Activated CD4-positive, alpha-beta T cell treated with anti-CD3 and anti-CD28 coated beads for 24 hours (primary cell): ENCODE results near the gene JDP2.

Experiments used
- DNase-seq, 2 donors: peaks; one replicate each; pipeline ENCODE4 v3.0.0-alpha.2; 2020; ENCODE audit warnings: low read depth in 2 of 2

JDP2 gene

DNA sequence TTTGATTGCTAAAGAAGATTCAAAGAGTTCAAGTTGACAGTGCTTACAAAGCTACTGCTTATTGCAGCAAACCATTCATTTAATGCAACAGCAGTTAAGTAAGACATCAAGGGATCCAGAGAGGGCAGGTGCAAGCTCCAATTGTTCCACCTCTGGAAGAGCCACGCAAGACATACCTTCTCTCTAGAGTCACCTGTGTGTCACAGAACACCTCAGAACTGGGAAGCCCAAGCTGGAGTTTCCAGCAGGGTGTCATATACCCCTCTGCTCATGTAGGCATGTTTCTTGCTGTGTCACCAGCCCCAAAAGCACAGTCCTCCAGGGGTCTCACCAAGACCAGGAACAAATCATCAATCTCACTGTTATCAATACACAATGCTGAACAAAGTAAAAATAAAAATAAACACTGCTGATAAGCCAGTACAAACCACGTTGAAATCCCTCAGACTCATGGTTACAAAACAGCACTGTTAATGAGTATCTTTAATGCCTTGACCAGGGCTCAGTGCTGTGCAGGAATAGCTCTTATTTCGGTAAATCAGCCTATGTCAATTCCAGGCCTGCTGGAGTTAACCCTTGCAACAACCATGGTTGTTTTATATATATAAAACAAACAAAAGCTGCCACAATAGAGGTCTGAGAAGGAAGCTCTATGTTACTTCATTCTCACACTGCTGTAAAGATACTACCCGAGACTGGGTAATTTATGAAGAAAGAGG is 57.0 kb downstream of the JDP2 start:
- DNase-seq = no peak

DNA sequence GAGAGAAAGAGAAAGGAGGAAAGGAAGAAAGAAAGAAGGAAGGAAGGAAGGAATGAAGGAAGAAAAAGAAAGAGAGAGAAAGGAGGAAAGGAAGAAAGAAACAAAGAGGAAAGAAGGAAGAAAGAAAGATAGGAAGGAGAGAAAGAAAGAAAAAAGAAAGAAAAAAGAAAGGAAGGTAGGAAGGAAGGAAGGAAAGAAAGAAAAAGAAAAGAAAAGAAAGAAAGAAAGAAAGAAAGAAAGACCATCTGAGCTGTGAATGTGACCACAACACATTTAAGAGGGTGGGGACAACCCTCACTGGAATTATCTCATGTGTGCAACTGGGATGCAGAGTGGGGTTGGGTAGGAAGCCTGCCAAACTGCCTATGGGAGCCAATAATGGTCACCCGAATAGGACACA is 58.5 kb downstream of the JDP2 start:
- DNase-seq = no peak

DNA sequence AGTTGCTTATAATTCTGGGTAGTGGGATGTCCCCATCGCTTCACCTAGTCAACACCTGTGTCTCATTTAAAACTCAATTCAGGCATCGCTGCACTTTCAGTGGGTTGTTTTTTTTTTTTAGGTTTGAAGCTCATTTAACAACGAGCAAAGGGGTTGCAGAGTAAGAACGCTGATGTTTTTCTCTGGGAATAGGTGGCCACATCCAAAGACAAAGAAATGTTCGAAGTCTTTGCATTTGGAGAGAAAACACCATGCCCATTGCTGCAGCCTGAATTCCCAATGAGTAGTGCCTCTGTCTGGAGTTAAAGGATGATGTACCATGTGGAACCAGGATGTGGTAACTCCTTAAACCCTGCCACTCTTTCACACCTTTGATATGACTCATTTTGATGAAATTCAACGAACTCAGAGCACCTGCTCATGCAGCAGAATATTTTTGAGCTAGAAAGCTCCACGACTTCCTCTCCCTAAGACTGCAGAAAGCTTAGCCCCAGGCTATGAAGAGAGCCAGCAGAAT is 59.4 kb downstream of the JDP2 start:
- DNase-seq = no peak

DNA sequence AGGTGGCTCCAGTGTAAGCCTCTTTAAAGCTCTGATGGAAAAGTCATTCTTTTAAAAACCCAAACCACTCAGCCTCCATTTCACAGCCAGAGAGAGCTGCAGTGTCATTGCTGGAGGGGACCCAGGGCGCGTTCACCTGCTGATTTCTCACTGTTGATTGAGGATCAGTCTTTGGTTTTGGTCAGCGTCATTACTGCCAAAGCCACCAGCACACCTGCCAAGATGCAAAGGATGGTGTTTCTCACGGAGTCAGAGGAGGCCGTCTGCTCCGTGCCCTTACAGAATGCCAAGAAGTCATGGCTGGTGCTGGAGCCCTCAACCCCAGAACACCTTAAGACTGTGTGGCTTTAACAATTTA is 61.6 kb downstream of the JDP2 start:
- no peak for DNase-seq

DNA sequence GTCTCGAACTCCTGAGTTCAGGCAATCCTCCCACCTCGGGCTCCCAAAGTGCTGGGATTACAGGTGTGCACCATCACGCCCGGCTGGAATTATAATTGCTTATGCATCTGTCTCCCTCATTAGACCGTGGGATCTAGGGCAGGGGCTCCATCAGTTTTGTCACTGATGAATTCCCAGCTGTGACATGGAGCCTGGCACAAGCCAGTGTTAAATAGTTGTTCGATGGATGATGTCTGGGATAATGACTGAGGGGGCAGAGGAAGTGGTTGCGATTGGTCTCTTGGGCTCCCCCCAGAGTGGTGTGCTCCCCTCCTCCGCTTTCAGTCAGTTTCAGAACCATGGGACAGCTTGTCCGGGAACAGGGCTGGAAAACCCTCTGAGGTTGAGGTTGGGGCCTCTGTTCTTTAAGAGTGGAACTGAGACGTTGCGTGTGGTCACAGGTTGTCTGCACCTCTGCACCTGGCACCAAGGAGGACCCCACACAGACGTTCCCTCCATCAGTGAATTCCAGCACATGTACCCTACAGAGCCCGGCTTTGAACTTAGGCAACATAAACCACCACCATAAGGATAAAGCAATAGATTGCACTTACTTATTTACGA is 63.7 kb downstream of the JDP2 start:
- DNase-seq = no peak

DNA sequence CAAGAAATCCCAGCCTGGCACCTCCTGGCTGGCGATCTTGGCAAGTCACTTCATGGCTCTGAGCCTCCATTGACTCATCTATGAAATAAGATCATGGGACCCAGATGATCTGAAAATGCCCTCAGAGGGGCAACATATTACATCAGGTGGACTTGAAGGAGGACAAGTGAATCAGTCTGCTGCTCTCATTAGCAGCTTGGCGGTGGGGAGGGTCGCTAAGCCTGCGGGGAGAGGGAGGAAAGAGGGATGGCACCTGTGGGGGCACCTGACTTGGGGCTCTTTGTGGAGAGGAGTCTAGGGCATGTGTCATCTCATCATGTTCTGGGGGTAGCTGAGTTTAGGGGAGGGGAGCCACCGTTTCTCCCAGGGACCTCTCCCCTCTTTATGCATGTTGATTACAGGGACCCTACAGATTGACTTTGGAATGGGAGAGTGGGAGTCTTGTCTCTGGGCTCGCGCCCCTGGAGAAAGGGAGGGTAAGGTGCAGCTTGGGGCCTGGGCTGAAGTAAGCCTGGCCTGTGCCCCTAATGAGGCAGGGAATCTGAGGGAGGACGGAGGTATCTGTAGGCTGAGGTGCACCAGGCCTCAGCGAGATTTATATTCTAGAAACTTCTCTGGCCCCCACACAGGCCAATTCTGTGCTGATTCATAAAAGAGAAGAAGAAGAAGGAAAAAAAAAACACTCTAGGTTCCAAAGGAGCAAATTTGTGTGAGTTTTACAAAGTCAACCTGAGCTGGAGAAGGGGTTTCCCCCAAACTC is 65.2 kb downstream of the JDP2 start:
- no peak for DNase-seq

DNA sequence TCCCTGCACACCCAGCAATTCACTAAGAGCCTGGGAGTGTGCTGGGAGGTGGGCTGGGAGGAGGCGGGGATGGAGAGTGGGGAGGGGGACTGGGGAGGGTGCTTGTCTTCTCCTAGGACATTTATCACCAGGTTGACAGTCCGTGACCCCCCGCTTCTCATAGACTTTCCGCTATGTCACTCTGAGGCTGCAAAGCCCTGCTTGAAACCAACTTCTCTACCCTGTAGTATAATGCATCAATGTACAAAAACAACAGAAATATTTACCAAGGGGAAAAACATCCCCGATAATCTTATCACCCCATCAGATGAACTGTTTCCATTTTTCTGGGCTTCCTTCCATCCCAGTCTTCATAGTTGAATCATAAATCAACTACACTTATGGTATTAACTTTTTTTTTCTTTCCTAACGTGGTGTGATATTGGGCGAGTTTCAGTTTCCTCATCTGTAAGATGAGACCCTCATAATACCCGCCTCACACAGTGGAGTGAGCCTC is 65.8 kb downstream of the JDP2 start:
- DNase-seq = no peak

DNA sequence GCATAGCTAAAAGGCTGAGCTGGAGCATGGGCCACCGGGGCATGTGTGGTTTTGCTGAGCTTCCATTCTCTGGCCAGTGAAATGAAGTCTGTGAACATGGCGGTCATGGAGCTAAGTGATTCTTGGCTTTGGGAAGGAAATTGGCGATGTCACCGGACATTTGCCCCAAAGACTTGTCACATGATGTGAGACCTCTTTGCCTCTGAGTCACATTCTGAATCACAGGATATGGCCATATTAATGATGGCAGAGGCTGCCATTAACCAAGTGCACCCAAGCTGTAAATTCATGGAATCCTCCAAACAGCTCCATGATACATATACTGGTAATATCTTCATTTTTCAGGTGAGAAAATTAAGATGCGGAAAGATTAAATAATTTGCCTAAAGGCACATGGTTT is 67.1 kb downstream of the JDP2 start:
- no peak for DNase-seq

DNA sequence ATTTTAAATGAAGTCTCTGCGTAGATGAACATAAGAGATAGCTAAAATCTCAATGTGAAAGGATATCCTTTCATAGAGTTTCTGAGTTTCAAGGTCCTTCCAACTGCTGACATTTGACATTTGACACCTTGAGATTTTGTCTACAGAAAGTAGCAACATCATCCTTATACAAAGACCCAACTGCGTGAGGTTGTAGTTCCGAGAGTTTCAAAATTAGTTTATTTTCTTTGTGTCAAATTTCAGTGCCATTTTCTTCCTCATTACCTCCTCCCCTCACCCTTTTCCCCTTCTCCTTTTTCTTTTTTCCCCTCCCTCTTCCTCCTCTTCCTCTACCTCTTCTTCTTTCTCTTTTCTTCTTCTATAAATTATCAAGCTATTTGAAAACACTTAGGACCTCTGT is 67.6 kb downstream of the JDP2 start:
- no peak for DNase-seq

DNA sequence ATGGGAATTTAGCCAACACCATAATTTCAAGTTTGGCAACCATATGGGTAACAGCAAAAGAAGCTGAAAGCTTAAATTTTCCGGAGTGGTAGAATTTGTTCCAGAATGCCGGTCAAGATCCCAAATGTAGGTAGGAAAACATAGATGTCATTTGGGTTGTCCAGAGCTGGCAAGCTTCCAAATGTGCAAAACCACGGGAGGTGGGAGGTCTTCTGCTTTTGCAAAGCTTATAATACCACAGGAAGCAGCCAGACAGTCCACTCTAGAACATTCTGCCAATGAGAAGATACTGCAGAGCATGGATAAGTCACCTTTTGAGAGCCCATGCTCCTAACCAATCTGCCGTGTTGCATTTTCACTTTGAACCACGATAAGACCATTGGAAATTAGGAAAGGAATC is 68.1 kb downstream of the JDP2 start:
- DNase-seq = no peak

DNA sequence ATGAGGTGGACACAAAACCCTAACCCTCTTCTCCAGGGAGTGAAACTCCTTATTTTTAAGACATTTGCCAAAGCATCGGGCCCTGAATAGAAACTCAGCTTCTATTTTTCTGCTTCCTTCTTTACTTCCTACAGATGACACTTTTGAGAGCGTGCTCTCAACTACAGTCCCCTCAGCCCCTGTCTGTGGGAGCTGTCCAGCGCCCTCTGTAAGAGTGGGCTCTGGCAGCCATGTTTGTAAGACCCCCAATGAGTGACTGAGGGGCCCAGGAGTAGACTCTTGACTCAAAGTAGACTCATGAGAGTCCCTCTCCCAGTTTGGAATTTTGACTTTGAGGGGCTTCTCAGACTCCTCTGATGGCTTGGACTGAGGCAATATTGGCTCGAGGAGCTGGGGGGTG is 68.9 kb downstream of the JDP2 start:
- no peak for DNase-seq

DNA sequence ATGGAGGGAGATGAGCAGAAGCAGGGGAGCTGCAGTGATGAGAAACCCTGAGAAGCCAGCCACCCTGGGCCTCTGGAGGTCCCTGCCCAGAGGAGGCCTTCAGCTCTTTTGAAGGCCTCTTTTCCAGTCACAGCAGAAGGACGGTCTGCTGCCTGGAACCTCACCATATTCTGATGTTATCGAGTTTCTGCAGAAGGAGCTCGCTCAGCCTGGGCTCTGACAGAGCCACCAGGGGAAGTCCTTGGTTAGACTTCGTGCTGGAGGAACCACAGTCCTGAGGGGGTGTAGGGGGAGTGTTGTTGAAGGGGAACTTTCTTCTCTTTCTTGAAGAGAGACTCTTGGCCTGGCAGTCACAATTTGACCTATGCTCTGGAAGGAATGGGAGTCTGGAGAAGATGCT is 69.4 kb downstream of the JDP2 start:
- DNase-seq = no peak

DNA sequence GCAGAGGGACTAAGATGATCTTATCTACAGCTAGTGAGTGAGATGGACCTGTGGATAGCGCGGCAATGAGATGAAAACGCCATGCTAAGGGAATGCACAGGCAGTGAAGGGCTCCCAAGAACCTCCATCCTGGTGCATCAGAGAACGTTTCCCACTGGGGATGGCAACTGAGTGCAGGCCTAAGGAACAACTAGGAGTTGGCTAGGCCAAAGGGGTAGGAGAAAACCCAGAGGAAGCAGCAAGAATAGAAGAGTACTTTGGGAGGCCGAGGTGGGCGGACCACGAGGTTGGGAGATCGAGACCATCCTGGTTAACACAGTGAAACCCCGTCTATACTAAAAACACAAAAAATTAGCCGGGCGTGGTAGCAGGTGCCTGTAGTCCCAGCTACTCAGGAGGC is 69.9 kb downstream of the JDP2 start:
- DNase-seq = no peak

DNA sequence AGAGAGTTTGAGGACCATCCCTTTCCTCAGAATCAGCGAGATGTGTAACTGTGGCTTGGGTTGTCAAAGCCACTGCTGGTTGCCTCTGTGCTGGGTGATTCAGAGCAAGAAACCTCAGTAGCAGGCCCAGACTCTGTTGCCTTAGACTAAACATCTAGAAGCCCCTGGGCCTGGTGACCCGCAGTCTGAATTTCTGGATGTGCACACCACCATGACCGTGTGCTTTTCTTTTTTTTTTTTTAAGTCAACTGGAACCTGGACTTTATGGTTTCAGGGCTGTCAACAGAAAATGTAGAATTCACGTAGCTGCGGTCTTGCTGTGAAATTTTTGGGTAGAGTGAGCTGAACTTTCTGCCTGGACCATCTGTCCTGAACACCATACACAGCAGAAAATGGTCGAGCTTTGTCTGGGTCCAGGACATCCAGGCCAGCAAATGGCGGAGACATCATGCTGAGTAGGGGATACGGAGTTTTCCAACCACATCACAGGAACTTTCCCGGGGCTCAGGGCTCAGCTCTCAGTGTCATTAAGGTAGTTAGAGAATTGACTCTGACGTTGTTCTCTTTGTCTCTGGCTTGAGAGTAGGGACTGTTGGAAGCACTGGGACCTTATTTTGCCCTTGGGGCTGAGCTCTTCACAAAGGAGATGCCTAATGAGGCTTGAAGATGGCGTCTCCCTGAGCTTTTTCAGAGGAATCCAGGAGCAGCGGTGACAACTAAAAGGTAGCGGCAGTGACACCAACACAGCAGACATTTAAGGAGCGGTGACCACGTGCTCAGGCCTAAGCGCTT is 71.5 kb downstream of the JDP2 start:
- no peak for DNase-seq

DNA sequence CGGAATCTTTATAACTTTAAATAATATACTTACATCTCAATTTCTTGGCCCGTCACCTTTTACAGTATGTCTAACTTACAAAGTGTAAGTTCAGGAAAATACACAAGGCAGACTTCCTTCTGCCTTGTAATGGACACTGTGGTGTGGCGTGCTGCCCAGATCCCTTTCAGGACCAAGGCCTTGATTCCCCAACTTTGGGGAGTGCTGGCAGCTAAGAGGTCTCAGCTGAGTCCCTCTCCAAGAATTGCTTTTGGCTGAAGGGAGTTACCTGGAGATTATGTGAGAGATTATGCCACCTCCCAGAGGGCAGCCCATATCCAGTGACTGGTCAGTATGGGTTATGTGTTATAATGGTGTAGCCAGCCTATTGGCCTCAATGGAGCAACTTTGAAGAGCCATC is 73.3 kb downstream of the JDP2 start:
- DNase-seq = no peak

DNA sequence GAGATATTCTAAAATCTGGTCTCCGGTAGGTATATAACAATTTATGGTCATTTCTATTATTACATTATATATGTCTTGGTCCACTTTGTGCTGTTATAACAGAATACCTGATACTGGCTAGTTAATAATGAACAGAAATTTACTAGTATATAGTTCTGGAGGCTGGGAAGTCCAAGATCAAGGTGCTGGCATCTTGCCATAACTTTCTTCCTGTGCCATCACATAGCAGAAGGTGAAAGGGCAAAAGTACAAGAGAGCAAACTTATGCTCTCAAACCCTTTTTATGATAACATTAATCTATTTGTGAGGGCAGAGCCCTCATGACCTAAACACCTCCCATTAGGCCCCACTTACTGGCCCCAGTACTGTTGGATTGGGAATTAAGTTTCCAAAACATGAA is 76.6 kb downstream of the JDP2 start:
- no peak for DNase-seq

DNA sequence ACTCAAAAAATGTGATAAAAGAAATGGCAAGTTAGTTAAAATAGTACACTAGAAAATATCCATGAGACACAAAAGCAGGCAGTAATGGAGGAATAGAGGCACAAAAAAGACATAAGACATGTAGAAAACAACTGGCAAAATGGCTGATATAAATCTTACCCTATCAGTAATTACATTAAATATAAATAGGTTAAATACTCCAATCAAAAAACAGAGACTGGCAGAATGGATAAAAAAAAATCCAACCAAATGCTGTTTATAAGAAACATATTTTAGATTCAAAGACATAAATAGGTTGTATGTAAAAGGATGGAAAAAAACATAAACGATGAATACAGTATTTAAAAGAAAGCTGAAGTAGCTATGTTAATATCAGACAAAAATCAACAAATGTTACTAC is 79.1 kb downstream of the JDP2 start:
- no peak for DNase-seq

DNA sequence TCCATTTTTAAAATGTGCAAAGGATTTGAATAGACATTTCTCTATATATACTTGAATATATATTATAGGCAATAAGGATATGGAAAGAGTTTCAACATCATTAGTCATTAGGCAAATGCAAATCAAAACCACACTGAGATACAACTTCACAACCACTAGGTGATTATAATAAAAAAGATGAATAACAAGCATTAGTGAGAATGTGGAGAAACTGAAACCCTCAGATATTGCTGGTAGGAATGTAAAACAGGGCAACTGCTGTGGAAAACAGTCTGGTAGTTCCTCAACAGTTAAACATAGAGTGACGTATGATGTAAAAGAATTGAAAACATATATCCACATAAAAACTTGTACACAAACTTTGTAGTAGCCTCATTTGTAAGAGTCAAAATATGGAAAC is 82.7 kb downstream of the JDP2 start:
- DNase-seq = no peak

DNA sequence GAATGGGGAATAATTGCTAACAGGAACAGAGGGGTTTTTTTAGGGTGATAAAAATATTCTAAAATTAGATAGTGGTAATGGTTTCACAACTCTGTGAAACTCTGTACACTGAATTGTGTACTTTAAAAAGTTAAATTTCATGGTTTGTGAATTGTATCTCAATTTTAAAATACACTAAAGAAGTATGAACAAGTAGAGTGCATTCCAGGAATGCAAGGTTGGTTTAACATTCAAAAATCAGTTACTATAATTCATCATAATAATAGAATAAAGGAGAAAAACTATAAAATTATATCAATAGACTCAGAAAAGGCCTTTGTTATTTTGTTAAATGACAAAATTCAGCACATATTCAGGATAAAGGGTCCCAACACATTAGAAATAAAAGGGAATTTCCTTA is 83.4 kb downstream of the JDP2 start:
- DNase-seq = no peak

DNA sequence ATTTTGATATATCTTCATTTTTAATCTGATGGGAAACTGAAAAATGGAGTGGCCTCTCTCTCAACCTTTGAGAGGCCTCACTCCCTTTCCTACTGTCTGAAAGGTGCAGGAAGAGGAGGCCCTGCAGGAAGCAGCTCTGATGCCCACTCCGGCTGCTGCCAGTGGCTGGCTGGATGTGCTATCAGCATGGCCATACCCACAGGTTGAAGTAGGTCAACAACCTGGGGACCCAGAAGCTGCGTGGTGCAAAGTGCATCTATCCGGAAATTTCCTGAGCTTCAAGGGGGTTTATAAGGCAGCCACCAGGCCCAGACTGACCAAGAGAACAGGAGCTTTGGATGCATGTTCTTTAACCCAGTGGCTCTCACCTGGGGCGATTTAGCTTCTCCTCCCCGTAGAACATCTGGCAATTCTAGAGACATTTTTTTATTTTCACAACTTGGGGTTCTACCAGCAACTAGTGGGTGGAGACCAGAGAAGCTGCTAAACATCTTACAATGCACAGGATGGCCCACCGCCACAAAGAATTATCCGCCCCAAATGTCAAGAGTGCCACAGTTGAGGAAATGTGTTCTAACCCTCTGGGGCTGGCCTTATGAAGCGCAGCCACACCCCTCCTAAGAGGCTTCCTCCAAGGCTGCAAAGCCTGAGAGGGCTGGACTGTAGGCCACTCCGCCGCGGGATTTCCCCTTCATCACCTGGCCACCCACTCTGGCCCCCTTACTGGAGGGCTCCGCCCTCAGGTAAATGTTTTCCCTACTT is 86.3 kb downstream of the JDP2 start:
- DNase-seq = no peak
